GM19193 (cell line): ENCODE data around the gene KCTD15.

Experiments
- POLR2A ChIP-seq: IDR thresholded peaks from 4 replicates; pipeline ENCODE4 v1.6.1; 2011; ENCODE audit not compliant: insufficient read depth, insufficient read length; ENCODE audit errors: extremely low read depth

The KCTD15 gene

DNA sequence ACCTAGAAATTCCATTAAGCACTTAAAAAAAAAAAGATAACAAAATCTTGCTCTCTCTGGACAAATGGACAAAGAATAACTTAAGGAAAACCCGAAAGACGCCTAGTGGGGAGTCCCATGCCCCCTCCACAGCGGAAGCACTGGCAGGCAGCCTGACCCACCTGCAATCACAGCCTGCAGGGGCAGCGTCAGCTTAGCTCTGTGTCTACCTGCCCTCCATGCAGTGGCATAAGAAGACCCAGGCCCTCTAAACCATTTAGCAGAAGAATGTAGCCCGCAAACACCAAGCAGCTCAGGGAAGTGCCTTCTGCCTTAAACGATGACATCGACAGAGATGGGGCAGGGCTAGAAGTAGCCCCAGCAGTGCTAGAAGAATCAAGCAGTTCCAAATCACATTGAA lies 36.0 kb downstream of the KCTD15 start:
- no peak for TF ChIP-seq POLR2A

DNA sequence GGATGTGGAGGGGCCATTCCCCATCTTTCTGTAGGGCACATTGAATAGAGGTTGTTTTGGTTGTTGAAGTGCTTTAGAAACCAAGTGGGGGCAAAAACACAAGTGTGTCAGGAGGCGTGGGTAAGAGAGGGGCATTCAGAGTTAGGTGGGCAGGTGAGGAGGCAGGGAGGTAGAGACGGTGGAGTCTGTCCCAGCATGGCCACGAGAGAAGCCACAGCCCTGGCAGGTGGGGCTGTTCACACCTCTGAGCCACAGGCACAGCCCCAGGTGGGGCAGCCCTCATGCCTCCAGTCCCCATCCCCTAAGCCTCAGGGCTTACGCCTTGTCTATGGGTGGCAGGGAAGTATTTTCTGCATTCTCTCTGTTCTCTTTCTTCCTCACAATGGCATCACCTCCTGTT lies 43.7 kb downstream of the KCTD15 start:
- TF ChIP-seq POLR2A = no peak

DNA sequence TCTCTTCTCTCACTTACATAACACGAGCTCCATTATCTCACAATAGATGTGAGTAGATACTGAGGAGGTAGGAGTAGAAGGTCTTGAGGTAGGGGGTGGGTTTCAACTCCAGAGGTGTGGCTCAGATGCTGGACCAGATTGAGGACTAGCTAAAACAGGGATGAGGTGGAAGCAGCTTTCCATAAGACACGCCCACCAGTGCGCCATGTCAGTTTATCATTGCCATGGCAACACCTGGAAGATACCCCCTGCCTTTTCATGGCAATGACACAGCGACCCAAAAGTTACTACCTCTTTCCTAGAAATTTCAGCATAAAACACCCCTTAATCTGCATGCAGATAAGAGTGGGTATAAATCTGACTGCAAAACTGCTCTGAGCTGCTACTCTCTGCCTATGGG lies 44.1 kb downstream of the KCTD15 start:
- no peak for TF ChIP-seq POLR2A

DNA sequence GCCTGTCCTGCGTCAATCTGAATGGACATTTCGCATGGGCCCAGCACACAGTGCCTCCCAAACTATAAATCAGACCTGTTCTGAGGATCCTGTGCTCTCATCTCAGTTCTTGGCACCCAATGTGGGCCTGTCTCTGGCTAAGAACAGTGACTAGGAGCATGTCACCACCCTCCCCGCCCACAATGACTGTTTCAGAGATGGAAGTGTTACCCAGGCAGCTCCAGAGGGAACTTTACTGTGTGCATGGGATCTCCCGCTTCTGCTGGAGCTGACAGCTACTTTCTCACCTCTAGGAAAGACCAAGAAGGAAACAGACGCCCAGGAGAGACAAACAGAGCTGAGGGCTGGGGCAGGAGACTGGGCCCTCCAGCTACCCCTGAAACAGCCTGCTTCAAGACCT lies 45.0 kb downstream of the KCTD15 start:
- TF ChIP-seq POLR2A = no peak

DNA sequence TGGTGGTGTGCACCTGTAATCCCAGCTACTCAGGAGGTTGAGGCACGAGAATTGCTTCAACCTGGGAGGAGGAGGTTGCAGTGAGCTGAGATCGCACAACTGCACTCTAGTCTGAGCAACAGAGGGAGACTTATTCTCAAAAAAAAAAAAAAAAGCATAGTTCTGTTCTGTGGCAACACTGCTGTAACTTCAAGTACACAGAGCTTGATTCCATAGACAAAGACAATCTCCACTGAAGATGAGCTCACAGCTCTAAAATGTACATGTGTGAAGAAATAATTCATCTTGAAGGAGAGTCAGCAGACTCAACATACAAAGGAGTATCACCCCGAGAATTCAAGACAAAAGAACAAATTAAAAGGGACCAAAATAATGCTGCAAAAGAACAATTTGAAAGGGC lies 47.8 kb downstream of the KCTD15 start:
- TF ChIP-seq POLR2A = no peak

DNA sequence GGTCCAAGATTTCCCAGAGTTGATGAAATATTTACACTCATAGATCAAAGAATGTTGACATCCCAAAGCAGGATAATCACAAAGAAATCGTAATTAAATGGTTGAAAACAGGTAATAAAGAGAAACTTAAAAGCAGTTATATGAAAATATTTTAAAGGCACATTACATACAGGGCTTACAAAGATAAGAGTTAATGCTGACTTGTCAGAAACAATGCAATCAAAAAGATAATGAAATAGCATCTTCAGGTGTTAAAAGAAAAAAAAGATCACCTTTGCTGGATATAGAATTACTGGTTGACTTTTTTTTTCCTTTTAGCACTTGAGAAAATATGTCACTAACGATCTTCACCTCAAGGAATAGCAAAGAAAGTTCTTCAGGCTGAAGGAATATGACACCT lies 48.8 kb downstream of the KCTD15 start:
- TF ChIP-seq POLR2A = no peak

DNA sequence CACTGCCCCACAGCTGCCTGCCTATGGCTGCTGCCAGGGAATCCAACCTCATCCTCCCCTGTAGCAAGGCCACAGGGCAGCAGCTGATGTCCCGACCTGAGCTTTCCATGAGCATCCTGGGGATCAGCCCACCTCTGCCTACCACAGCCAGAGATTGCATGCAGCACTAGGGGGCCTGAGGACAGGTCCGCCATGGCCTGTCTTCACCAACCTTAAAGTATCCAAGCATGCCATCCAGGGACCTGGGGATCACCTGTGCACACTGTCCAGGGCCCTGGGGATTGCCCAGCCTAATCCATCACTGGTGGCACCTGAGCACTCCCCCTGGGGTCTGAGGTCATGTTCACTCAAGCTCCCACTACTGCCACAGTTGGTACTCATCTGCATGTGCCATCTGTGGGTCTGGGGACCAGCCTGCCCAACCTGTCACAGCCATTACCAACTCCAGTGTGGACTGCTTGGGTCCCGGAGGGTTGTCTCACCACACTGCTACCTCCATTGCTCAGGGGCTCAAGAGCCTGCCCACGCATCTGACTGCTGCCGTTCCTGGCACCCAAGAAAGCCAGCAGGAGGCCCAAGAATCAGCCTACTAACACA lies 53.0 kb downstream of the KCTD15 start:
- no peak for TF ChIP-seq POLR2A

DNA sequence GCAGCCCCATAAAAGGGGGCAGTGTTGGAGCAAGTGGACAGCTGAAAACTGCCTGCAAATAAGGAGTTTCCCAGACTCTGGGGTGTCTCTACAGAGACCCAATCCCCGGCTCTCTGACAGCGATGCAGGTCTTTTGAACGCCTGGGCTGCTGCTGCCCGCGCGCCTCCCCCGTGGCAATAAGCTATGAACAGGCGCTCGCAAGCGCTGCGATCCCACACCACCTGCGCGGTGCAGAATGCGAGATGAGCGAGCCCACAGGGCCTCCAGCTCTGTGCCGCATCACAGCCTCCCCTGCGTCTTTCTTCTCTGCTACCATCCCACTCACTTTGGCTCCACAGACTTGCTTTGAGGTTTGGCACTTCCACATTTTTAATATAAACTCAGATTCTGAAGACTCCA lies 62.3 kb downstream of the KCTD15 start:
- no peak for TF ChIP-seq POLR2A

DNA sequence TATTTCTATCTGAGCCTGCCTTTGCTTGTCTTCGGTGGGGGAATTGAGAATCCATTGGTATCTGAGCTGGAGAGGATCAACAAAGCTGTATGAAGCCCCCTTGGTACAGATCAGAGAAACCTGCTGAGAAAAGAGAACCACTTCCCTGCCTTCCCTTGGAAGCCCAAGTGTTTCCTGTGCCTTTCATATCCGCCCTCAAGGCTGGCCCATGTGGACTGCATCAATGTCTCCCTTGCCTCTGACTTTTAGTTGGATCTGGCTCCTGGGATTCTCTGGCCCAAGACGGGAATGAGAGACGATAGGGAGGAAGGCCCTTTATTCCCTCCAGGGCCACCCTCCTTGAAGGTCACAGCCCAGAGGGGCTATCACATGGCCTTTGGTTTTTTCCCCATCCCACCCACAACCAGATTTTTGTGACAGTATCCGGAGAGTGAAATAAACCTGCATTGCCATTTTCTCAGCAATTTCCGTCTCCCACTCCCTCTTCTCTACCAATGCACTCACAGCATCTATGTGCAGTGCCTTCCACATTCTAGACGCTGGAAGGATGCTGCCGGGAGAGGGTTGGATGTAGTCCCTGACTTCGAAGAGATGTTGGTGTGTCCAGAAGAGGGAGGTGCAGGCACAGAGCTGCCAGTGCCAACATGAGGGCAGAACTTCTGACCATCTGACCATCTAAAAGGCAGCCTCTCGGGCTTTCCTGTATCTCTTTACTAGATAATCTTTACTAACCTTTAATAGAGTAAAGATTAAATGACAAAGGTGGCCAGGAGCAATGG lies 63.8 kb downstream of the KCTD15 start:
- no peak for TF ChIP-seq POLR2A

DNA sequence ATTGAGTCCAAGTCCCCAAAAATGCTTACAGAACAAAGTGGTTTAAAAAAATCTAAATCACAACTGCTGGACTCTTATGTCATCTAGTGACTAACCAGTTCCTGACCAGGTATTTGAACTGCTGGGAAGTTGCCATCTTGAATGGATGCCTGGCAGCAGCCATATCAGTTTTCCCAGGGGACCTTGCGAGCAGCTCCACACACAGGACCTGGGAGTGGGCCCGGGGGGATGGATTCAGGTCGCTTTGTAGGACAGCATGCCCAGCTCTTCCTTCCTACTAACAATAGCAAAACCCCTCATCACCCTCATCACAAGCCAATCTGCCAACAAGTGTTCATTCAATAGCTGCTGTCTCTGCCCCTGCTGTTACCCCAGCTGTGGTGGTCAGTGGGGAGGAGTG lies 65.3 kb downstream of the KCTD15 start:
- TF ChIP-seq POLR2A = no peak

DNA sequence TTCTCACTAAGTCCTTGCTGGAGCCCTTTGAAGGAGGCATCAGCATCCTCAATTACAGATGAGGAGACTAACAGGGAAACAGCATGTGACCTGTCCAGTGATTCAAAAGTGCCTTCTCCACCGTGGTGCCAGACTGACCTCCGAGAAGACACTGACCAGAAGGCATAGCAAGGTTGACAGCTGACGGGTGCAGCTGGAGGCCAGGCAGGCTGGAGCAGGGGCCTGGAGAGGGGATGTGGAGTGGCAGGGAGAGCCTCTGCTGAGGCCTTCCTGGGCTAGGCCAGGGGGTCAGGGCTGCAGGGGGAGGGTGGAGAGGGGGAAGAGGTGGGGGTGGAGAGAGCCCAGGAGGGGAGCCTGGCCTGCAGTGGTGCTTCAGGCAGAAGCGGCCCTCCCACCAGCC lies 66.3 kb downstream of the KCTD15 start:
- no peak for TF ChIP-seq POLR2A

DNA sequence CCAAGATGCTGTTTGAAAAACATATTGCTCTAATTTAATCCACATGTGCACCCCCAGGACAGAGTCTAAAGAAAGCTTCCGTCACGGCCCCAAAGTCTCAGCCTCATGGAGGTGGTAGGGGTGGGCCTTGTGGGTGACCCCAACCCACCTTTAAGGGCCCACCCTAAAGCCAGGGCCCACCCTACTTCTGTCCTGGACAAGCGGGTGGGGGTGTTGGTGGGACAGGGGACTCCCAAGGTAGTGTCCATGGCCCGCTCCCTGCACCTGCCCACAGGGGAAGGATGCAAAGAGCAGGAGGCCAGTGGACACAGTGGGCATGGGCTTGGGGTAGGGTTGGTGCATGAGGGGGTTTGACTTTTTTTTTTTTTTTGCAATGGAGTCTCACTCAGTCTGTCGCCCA lies 66.8 kb downstream of the KCTD15 start:
- TF ChIP-seq POLR2A = no peak

DNA sequence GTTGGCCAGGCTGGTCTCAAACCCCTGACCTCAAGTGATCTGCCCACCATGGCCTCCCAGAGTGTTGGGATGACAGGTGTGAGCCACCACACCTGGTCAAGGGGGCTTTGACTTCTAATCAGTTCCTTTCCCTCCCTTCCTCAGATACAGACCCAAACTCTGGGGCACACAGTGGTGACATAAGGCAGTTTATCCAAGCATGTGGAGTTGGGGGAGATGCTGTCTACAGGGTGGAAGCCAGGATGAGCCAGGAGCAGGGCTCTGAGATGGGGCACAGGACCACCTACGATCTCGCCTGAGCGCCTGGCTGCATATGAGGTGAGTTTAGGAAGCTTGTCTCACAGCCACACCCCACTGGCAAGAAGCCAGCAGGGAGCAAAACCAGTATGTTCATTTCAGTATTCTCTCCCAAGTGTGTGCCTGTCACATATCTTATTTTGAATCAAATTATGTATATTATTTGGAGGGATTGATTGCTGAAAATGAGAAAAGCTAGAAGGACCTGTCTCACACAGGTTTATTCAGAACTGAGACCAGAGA lies 67.7 kb downstream of the KCTD15 start:
- TF ChIP-seq POLR2A = no peak

DNA sequence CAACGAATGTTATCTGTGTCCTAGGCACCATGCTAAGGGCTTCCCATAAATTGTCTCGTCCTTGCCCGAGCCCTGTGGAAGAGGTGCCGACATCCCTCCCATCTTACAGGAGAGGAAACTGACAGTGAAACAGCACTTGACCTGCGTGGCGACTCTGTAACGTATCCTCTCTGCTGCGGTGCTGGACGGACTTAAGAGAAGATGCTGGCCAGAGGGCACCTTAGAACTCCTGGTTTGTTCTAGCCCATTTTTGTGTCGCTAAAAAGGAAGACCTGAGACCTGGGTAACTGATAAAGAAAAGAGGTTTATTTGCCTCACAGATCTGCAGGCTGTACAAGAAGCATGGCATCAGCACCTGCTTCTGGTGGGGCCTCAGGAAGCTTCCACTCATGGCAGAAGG lies 68.6 kb downstream of the KCTD15 start:
- no peak for TF ChIP-seq POLR2A
